SU-DHL-6 (cell line): Measurements from ENCODE around the gene MAPKAPK3.

Experiments used
- H2AFZ ChIP-seq: fragments of 200-600 bp; sonication (generic); 2 replicates; pipeline ENCODE4 v1.6.1; 2014; ENCODE audit warnings: low read depth, mild to moderate bottlenecking, moderate library complexity, mixed read lengths, antibody characterized with exemption, low read length; ENCODE audit not compliant: severe bottlenecking
- H3F3A ChIP-seq: fragments of 200-600 bp; shearing (Covaris generic); 2 replicates; pipeline ENCODE4 v1.6.0; 2016; ENCODE audit warnings: antibody characterized with exemption, mild to moderate bottlenecking; ENCODE audit not compliant: insufficient read depth
- H3K27ac ChIP-seq: fragments of 200-600 bp; sonication (generic); 2 replicates; pipeline ENCODE4 v1.5.1; 2016; ENCODE audit warnings: low read depth, mild to moderate bottlenecking, low read length, moderate library complexity, mixed read lengths
- H3K27me3 ChIP-seq: fragments of 200-600 bp; sonication (generic), shearing (Covaris generic); 2 replicates; pipeline ENCODE4 v1.6.0; 2014; ENCODE audit warnings: mild to moderate bottlenecking, low read length
- H3K36me3 ChIP-seq: fragments of 200-600 bp; sonication (generic); 2 replicates; pipeline ENCODE4 v1.6.1; 2014; ENCODE audit warnings: mild to moderate bottlenecking, low read length, mixed read lengths
- H3K4me2 ChIP-seq: fragments of 300-600, 200-600 bp; shearing (Covaris generic), sonication (generic); 2 replicates; pipeline ENCODE4 v1.6.0; 2014; ENCODE audit warnings: low read length, low read depth, mild to moderate bottlenecking; ENCODE audit not compliant: poor library complexity, severe bottlenecking
- H3K4me3 ChIP-seq: fragments of 200-600 bp; sonication (generic); 2 replicates; pipeline ENCODE4 v1.5.1; 2014; ENCODE audit warnings: antibody characterized with exemption, low read length, mild to moderate bottlenecking, mixed read lengths; ENCODE audit not compliant: insufficient read depth, poor library complexity, severe bottlenecking
- H3K79me2 ChIP-seq: fragments of 200-600 bp; sonication (generic); 2 replicates; pipeline ENCODE4 v1.6.1; 2014; ENCODE audit warnings: mild to moderate bottlenecking, low read length, moderate library complexity; ENCODE audit not compliant: insufficient read depth
- H3K9ac ChIP-seq: fragments of 200-600 bp; sonication (generic); 2 replicates; pipeline ENCODE4 v1.7.0; 2014; ENCODE audit warnings: mild to moderate bottlenecking, low read length
- H3K9me2 ChIP-seq: fragments of 200-600 bp; sonication (generic); replicated peaks from 2 replicates; pipeline ENCODE4 v1.6.1; 2014; ENCODE audit warnings: low read length; ENCODE audit not compliant: insufficient read depth
- H3K9me3 ChIP-seq: fragments of 200-600 bp; sonication (generic); 2 replicates; pipeline ENCODE4 v1.6.1; 2014; ENCODE audit warnings: low read length, mixed read lengths; ENCODE audit not compliant: insufficient read depth
- H4K20me1 ChIP-seq: fragments of 200-600 bp; sonication (generic); 2 replicates; pipeline ENCODE4 v1.6.1; 2014; ENCODE audit warnings: low read depth, mild to moderate bottlenecking, antibody characterized with exemption, low read length, moderate library complexity, mixed read lengths
- EZH2phosphoT487 ChIP-seq: fragments of 200-600 bp; sonication (generic), shearing (Covaris generic); conservative IDR thresholded peaks from 2 replicates; pipeline ENCODE4 v1.6.1; 2018; ENCODE audit warnings: mild to moderate bottlenecking, antibody characterized with exemption, low read length, moderate library complexity, mixed read lengths
- TF ChIP-seq, protein P1 (sequence below): fragments of 200-600 bp; sonication (generic); IDR thresholded peaks from one replicate; pipeline ENCODE4 v1.5.1; 2017; ENCODE audit warnings: antibody characterized with exemption, mild to moderate bottlenecking, low read length, moderate library complexity; ENCODE audit not compliant: insufficient read depth, poor library complexity, severe bottlenecking

Gene MAPKAPK3

DNA sequence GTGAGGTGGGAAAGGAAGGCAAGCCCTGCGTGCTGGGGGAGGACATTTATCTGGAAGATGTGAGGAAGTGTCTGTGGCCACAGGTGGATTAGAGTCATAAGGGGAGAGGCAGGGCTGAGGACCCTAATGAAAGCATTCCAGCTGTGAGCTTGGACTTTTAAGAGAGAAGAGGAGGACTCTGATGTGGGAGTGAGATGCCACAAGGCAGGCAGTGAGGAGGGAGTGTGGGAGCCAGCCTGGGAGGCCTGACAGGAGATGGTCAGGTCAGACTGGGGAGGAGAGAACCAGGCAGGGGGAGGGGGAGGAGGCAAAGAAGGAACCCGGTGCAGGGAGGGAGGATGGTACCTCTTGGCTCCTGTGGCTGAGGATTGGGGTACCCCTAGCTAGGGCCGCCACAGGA lies 21.0 kb downstream of the MAPKAPK3 start:
- Histone ChIP-seq H3K27me3 (no peaks in the 10 kb centered on the region), H4K20me1 (no peaks in the 10 kb centered on the region), H3K27ac (no peak overlapping the region), H3K9me2 (no peaks in the 10 kb centered on the region), H3K9ac (no peak overlapping the region), H3K4me2 (no peak overlapping the region), H3K79me2 (no peaks in the 10 kb centered on the region), H3K4me3 (no peak overlapping the region), H2AFZ (no peak overlapping the region), H3K36me3 (no peaks in the 10 kb centered on the region), H3K9me3 (no peaks in the 10 kb centered on the region), H3F3A (no peaks in the 10 kb centered on the region)
- TF ChIP-seq, protein P1, sequence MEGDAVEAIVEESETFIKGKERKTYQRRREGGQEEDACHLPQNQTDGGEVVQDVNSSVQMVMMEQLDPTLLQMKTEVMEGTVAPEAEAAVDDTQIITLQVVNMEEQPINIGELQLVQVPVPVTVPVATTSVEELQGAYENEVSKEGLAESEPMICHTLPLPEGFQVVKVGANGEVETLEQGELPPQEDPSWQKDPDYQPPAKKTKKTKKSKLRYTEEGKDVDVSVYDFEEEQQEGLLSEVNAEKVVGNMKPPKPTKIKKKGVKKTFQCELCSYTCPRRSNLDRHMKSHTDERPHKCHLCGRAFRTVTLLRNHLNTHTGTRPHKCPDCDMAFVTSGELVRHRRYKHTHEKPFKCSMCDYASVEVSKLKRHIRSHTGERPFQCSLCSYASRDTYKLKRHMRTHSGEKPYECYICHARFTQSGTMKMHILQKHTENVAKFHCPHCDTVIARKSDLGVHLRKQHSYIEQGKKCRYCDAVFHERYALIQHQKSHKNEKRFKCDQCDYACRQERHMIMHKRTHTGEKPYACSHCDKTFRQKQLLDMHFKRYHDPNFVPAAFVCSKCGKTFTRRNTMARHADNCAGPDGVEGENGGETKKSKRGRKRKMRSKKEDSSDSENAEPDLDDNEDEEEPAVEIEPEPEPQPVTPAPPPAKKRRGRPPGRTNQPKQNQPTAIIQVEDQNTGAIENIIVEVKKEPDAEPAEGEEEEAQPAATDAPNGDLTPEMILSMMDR, result no peak
- no peak for TF ChIP-seq EZH2phosphoT487

GRCh38 chr3:50639055-50639494 lies 22.1 kb downstream of the MAPKAPK3 start:
- Histone ChIP-seq H3K79me2 (no peaks in the 10 kb centered on the region), H3K27ac (no peak overlapping the region), H3K9ac (no peak overlapping the region), H3F3A (no peaks in the 10 kb centered on the region), H3K4me2 (no peak overlapping the region), H3K27me3 (no peaks in the 10 kb centered on the region), H2AFZ (no peak overlapping the region), H3K4me3 (no peak overlapping the region), H4K20me1 (no peaks in the 10 kb centered on the region), H3K9me3 (no peaks in the 10 kb centered on the region), H3K36me3 (no peaks in the 10 kb centered on the region), H3K9me2 (no peaks in the 10 kb centered on the region)
- TF ChIP-seq, protein P1, result no peak
- no peak for TF ChIP-seq EZH2phosphoT487

DNA sequence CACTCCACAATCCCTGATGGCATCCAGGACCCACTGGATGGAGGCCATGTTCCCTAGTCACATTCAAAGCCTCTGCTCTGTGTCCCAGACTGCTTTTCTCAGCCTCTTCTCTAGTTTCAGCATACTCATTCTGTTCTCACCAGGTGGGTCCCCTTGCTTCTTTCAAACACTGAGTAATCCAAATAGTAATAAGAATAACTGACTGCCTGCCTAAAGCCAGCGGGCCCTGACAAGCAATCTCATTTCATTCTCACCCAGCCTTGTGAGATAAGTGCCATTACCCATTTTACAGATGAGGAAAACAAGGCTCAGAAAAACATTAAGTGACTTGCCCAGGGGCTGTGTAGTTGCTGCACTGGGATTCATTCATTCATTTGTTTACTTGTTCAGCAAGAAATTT lies 25.4 kb downstream of the MAPKAPK3 start:
- Histone ChIP-seq H3F3A (no peaks in the 10 kb centered on the region), H3K27ac (no peak overlapping the region), H3K4me3 (no peak overlapping the region), H2AFZ (no peak overlapping the region), H3K4me2 (no peak overlapping the region), H3K27me3 (no peaks in the 10 kb centered on the region), H3K36me3 (no peaks in the 10 kb centered on the region), H3K9me3 (no peaks in the 10 kb centered on the region), H3K9me2 (no peaks in the 10 kb centered on the region), H3K9ac (no peak overlapping the region), H4K20me1 (no peaks in the 10 kb centered on the region), H3K79me2 (no peaks in the 10 kb centered on the region)
- TF ChIP-seq, protein P1, result no peak
- TF ChIP-seq EZH2phosphoT487, result no peak

- Histone ChIP-seq H3K27ac (no peak overlapping the region), H4K20me1 (no peaks in the 10 kb centered on the region), H3K9me3 (no peaks in the 10 kb centered on the region), H3F3A (no peaks in the 10 kb centered on the region), H3K4me3 (no peak overlapping the region), H2AFZ (no peak overlapping the region), H3K4me2 (no peak overlapping the region), H3K79me2 (no peaks in the 10 kb centered on the region), H3K9ac (no peak overlapping the region), H3K27me3 (no peaks in the 10 kb centered on the region), H3K9me2 (no peaks in the 10 kb centered on the region), H3K36me3 (no peaks in the 10 kb centered on the region)
- no peak for TF ChIP-seq EZH2phosphoT487
- TF ChIP-seq, protein P1, result no peak
Measured at GRCh38 chr3:50644561-50644960, 27.6 kb downstream of the MAPKAPK3 start.
